HG03025 (cell line): ENCODE results near the gene TNIP3.
"Not testable (repeated sequence)": the region's sequence is repeated elsewhere in the genome, so short reads cannot be mapped to it uniquely, and the experiment has no call there.

Experiments
- ATAC-seq: cut with Tn5 transposase; IDR thresholded peaks from one replicate; pipeline ENCODE4 v1.9.1; 2021; ENCODE audit warnings: mild to moderate bottlenecking, moderate library complexity; ENCODE audit not compliant: unreplicated experiment, low FRiP score

TNIP3 gene

GRCh38 chr4:121180558-121180957 is 16.4 kb upstream of the TNIP3 start:
- no peak for ATAC-seq

DNA sequence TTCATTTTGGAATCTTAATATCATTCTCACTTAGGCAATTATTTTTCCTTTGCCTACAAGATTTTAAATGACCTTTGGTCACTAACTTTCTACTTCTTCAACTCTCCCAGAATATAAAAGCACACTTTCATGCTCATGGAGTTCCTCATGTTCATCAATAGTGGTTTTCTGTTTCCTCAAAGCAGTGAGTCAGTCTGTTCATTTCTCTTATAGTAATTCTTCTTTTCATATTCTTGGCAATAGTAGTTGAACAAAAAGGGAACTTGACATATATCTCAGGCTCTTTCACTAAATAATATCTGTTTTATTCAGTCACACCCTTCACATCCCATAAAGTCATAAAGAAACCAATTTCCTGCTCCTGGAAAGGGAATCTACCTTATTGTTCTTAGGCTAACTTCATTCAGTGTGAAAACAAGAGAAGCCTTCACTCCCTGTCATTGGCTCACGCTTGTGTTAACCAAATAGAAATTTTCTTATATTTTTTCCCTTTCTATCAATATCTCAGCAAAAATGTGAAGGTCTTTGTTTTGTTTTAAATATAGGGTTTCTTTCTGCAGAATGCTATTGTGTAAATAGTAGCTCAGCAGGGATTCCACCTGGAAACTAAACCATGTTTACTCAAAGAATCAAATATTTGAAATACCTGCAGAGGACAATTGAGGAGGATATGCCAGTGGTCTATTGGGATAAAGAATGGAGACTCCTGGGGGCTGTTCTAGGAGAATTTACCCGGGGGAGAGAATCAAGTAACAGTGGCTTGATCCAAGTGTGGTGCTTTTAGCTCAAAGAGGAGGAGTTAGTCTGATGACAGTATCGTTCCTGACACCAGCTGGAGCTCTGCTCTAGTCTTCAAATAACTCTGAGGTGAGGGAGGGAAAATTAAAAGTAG is 13.4 kb upstream of the TNIP3 start:
- ATAC-seq = no peak

GRCh38 chr4:121176082-121176934 is 12.2 kb upstream of the TNIP3 start:
- no peak for ATAC-seq

- not testable (repeated sequence) for ATAC-seq
These were observed 7.4 kb upstream of the TNIP3 start for GRCh38 chr4:121171477-121171876.

DNA sequence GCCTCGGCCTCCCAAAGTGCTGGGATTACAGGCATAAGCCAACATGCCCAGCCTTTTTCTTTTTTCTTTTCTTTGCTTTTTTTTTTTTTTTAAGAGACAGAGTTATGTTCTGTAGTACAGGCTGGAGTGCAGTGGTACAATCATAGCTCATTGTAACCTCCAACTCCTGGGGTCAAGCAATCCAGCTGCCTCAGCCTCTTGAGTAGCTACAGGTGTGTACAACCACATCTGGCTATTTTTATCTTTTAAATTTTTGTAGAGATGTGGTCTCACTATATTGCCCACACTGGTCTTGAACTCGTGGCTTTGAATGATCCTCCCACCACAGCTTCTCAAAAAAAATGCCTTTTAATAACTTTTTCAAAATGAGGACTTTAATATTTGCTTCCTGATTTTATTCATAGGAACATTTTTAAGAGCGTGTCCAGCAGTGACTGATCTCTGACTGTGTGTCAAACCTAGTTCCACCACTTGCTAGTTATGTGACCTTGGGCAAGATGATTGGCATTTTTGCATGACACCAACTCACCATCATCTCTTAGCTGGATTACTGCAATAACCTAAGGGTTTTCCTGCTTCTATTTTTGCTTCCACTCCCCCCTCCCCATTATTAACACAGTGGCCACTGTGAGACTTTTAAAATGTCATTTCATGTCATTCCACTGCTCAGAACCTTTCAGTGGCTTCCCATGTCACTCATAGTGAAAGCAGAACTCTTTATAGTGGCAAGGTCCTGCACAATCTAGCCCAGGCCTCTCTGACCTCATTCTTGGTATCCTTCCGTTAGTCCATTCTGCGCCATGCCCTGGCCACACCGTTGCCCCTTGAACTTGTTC is 4.5 kb upstream of the TNIP3 start:
- peak; percentile 86 for ATAC-seq

DNA sequence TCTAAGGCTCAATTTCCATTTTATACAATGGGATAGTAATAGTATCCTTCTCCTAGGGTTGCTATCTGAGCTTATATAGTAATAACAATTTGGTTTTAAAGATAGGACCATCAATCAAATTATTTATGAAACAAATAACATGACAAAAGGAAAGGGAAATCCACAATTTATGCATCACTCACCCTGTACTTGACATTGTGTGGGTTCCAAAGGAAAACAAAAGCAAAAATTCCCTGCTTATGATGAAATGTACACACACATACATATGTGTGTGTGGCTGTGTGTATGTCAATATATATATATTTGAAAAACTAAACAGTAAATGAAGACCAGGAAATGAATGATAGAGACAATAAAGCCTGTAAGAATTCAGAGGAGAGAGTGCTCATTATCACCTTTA is 2.9 kb upstream of the TNIP3 start:
- ATAC-seq = no peak

- no peak for ATAC-seq
These were observed 1.1 kb upstream of the TNIP3 start for GRCh38 chr4:121165206-121165605.

GRCh38 chr4:121156822-121157769 is 7.0 kb downstream of the TNIP3 start:
- ATAC-seq = no peak

GRCh38 chr4:121155893-121156292 is 8.2 kb downstream of the TNIP3 start:
- no peak for ATAC-seq

GRCh38 chr4:121154103-121154515 is 10.0 kb downstream of the TNIP3 start:
- no peak for ATAC-seq

DNA sequence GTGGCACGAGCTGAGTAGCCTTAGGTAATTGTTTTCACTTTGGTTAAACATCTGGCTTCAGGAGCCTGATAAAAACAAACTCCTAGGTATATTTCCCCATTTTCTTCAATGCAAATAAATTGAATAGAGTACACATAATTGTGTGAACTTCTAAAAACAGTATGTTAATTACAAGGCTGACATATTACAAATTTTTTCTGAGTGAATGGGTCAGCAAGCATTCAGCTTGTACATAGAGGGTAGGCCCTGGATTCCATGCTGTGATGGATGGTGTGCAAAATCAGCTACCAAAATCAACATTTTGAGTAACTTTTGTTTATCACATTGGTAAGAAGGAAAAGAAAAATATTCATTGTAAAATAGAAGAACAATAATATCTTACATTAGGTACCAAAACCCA is 12.2 kb downstream of the TNIP3 start:
- no peak for ATAC-seq

DNA sequence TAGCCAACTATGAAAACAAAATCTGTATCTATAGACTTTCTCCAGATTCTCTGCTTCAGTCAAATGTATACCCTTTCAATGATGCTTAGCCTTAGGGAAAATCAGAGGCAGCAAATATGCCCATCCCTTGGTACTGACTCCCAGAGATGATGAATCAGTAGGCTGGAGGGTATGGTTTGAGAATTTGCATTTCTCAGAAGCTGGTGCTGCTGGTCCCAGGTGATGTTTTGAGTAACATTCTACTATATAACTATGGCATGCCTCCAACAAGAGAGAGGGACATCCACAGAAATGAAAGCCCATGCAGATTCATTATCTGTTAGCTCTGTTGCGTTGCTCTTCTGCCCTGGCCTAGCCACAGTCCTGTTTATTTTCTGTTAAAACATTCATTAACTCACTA is 13.6 kb downstream of the TNIP3 start:
- ATAC-seq = no peak

DNA sequence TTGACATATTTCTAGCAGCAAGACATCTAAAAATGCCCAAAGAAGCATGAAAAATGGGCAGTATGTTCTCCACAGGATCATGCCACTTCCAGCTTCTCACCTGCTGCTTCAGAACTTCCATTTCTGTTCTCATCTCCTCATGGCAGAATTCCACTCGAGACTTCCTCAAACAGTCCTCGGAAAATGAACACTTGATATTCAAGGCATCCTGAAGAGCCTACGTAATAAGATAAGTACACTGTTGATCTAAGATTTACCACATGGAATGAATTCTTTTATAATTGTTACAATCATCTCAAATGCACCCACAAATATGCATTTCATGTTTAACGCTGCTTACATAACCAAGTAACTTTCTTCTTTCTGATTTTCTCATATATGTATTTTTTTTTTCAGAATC is 14.1 kb downstream of the TNIP3 start:
- ATAC-seq = no peak

GRCh38 chr4:121148621-121149020 is 15.5 kb downstream of the TNIP3 start:
- ATAC-seq = no peak

DNA sequence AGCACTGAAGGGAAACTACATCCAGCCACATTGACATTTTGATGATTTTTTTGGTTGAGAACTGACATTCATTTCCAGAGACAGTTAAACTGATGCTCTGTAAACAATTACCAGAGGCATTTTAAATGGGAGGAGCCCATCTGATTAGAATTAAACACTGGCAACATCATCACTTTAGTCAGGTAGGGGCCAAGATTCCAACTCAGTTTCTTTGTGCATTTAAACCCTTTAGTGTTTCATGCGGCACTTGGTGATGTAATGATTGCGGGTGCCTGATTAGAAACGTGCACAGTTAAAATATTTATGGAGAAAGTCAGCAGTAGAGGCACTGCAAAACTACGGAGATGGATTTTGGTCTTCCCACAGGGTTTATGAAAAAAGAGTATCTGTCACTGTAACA is 16.1 kb downstream of the TNIP3 start:
- no peak for ATAC-seq

DNA sequence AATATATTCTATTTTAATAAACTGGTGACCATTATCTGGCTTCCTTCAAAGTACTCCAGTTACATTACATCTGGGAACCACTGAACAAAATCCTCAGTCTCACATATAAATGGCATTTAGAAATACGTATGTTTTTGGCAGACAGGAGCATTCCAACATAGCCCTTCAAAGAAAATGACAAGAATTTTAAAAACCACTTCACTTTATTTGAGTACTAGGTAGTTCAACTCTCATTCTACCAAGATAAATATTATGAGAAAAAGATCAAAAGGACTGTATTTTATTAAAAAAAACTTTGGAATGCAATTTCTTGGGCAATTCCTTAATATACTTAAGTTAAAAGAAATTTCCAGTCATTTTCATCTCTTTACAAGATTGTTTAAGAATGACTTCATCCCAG is 17.6 kb downstream of the TNIP3 start:
- ATAC-seq = no peak

DNA sequence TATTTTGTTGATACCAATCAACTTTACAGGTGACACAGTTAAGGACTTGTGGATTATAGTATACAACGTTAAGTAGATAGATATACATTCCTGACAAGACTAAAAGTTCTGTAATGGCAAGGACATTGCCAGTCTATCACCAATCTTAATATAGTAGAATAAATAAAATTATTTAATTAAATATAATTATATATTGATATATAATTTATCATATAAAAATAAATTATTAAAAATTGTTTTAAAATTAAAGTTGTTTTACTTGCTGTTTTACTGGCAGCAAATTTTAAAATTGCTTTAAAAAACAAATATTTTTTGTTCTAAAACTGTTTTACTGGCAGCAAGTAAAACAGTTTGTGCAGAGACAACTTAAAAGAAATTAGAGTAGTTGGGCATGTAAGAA is 18.7 kb downstream of the TNIP3 start:
- no peak for ATAC-seq

GRCh38 chr4:121144021-121144420 is 20.1 kb downstream of the TNIP3 start:
- no peak for ATAC-seq

DNA sequence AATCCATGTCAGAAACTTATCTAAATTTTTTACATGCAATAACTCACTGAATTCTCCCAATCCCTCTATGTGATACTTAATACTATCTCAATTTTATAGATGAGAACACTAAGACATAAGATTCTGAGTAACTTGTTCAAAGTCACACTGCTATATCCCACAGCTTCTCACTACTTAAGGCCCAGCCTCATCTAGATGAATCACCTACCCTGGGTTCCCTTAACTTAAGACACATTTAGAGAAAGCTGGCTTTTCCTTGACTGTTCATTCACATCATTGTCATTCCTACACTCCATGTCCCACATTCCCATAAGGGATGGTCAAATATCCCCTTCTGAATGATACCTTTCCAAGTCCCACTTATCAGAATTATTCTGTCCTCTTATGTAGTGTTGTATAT is 21.0 kb downstream of the TNIP3 start:
- ATAC-seq = no peak
